Left hindlimb (tissue), 1 donor: ENCODE measurements around the gene DGKH.
"Not testable (repeated sequence)": the region's sequence is repeated elsewhere in the genome, so short reads cannot be mapped to it uniquely, and the experiment has no call there.

Experiments used
- DNase-seq: peaks from one replicate; pipeline ENCODE4 v3.0.0-alpha.2; 2018

The DGKH gene

DNA sequence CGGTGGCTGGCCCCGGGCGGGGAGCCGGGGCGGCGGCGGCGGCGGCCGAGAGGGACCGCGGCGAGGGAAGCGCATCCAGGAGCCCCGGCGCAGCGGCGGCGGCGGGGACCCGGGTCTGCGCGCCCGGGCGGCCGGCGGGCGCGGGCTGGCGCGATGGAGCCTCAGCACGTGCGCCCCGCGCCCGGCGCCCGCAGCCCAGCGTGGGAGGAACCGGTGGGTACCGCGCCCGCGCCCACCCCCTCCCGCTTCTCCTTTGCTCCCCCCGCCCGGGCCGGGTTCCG lies 7.8 kb upstream of the DGKH start:
- peak; percentile 56 for DNase-seq

DNA sequence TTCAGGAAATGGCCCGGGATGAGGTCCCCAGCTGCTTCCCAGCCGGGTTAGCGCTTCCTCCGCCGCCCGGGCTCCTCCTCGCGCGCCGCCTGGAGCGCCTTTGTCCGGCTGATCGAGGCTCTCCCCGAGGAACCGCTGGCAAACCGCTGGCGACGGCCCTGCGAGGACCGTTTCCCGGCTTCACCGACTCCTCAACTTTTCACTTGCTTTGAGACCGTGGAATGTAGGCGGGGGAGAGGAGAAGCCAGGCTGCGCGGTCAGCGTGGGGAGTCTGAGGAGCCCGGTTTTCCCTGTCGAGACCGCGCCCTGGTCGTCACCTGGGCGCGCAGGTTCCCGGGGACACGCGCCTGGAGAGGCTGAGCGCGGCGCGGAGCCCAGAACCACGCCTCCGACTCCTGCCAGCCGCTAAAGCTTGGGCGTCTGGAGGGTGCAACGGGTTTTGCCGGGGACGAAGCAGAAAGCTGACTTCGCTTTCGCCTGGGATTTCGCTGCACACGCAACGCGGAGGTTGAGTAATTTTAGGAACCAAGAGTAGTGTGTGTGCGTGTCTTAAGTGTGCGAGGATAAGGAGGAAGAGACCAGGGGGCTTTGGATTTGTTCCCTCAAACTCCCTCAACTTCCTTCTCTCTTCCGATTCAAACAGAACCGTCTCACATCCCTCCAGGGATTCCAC lies 7.3 kb upstream of the DGKH start:
- peak; percentile 39 for DNase-seq

DNA sequence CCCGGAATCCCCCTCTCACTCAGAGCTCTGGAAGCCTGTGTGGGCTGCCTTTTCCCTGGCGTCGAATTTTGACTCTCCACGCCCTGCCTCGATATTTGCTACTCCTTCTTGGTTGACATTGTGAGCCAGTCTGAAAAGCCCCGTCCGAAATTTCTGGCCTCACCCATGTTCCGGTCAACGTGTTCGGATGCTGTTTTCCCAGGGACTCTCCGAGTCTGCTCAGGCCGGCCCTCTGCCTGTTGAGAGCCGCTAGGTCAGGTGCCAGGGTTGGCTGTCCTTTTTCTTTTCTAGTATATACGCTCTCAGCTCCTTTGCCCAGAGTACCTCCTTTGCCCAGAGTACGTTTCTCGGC lies 6.8 kb upstream of the DGKH start:
- peak; percentile 53 for DNase-seq

DNA sequence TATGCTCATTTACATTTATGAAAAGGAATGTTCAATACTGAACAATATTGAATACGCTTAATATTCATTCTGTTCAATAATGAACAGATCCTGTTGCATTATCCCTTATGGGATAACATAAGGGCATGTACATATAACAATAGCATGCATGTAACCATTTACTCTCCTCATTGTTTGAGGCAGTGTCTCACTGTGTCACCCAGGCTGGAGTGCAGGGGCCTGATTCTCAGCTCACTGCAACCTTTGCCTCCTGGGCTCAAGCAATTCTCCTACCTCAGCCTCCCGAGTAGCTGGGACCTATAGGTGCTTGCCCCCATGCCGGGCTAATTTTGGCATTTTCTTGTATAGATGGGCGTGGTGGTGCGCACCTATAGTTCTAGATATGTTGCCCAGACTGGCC lies 4.8 kb upstream of the DGKH start:
- DNase-seq, result no peak

DNA sequence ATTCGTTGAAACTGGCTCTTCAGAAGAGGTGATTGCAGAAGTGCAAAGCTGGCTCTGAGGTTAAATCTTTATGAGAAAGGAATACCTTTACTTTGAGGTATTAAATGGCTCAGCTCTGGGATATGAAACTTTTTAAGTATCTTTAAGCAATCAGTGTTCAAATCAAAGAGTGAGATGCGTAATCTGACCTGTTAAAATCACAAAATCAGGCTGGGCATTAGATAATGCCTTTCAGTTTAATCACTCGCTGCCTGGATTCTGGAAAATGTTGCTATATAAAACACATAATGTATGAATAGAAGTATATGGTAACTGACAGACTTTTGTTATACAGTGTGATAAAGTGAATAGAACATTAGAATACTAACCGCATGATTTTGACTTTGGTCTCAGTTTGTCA lies 2.0 kb upstream of the DGKH start:
- no peak for DNase-seq

DNA sequence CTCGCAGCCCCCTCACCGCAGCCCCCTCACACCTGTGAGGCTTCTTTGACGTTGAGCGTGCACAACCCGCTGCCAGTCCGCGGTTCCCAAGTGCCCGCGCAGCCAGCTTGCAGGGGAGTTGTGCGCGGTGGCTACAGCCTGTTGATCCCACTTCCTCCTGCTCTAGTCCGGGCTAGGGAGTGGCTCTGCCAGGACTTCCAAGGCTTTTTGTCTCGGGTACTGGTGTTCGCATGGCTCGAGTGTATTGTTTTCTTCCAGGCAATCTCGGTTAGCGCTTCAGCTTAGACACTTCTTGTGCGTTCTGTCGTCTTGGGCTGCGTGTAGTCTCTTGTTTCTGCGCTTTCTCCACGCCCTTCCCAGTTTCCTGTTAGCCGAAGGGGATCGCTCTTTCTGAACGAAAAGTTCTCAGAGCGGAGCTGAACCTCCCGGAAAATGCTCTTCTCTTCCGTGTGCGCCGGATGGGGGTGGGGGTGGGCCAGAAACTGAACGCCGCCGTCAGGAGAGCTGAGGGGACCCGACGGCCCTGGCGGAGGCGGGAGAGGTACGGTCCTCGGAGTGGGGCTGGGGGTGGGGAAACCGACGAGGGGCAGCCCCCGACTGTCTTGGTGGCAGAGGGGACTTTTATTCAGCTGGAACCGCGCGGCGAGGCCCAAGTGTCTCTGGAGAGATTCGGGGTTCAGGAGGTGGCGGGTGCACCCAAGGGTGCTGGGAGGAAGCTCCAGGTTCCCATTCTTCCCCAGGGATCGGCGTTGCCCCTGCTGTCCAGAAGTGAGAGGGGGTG lies 697 bp upstream of the DGKH start:
- DNase-seq, result peak; percentile 66

DNA sequence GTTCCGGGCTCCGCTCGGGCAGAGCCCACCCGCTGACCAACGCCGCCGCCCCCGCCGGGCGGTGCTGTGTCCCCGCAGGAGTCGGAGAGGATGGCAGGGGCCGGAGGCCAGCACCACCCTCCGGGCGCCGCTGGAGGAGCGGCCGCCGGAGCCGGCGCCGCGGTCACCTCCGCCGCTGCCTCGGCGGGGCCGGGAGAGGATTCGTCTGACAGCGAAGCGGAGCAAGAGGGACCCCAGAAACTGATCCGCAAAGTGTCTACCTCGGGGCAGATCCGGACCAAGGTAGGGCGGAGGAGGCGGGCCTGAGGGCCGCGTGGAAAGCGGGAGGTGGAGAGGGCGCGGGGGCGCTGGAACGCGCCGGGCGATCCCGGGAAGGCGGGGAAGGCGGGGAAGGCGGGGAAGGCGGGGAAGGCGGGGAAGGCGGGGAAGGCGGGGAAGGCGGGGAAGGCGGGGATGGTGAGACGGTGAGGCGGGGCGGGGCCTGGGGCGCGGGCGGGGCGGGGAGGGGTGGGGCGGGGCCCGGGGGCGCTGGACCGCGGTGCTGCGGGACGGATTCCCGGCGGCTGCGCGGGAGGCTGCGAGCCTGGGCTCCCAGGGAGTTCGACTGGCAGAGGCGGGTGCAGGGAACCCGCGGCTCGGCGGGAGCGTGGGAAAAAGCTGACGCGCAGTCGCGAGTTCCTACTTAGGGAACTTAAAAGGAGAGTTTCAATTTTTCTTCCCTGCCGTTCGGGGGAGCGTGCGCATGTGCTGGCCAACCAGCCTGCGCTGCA lies 421 bp downstream of the DGKH start:
- DNase-seq, result peak; percentile 86

DNA sequence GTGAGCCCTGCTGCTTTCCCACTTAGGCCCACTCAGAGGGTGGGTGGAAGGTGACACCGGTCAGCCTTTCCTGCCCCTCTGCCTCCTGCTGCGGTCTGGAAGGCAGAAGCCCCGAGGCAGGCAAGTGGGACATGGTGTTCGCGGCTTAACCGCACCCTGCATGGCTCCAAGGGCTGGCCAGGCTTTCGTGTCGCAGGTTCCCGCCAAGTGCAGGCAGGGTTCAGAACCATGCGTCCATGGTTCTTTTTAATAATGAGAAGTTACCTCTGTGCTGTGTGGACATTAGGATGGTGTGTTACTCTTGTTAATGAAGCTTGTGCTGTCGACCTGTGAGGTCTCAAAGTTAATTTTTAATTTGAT lies 986 bp downstream of the DGKH start:
- no peak for DNase-seq

DNA sequence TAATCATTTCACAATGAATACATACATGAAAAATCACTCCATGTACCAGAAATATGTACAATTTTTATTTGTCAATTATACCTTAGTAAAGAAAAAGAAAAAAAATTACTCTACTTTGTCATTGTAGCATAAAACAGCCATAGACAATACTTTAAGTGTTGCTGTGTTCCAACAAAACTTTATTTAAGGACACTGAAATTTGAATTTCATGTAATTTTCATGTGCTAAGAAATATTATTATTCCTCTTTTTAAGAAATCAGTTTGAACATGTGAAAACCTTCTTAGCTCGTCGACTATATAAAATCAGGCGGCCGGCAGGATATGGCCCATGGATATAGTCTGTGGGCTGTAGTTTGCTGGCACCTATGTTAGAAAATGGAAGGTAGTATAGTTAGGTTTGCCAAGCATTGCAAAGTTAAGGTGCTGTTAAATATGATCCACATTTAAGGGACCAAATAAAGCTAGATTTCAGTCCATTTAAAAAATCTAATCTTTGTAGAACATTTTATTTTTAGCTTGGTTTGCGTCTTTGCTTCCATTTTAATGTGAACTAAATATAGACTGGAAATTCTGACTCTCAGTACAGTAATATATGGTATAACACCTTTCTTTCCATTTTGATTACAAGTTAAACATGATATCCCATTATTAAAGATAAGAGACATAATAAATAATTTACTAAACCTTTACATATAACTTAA lies 6.5 kb downstream of the DGKH start:
- DNase-seq, result no peak

DNA sequence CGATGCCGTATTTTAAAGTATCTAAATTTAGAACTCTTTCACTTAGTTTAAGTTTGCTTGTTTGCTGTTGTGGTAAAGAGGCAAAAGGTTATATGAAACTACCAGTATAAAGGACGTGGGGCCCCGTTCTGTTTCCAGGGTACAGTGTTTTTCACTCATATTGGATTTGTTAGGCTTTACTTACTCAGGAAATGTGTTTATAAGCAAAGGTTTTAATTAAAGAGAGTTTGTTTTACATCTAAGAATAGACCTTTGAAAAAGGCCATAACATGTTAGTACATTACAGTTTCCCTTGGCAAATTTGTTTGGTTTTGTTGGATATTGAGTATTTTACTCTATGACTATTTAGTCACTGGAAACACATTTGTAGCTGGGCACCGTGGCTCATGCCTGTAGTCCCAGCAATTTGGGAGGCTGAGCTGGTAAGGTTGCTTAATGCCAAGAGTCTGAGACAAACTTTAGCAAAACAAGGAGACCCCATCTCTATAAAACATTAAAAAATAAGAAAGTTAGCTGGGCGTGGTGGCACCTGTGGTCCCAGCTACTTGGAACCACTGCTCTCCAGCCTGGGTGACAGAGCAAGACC lies 7.1 kb downstream of the DGKH start:
- DNase-seq, result no peak

DNA sequence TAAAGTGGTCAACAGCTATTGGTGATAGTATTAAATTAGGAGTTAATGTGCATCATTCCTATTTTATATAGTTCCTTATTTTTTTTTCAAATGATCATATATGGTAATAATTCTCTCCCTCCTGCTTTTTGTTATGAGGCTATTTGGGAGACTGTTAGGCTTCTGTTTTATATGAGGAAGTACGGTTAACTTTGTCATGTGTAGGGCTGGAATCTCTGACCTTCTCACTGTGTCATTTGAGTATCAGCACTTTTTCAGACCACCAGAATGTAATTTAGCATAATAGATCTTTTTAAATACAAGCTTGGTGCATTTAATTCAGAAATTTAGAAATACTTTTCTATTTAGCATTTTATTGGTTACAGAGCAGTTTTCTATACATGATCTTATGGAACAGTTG lies 7.7 kb downstream of the DGKH start:
- no peak for DNase-seq

DNA sequence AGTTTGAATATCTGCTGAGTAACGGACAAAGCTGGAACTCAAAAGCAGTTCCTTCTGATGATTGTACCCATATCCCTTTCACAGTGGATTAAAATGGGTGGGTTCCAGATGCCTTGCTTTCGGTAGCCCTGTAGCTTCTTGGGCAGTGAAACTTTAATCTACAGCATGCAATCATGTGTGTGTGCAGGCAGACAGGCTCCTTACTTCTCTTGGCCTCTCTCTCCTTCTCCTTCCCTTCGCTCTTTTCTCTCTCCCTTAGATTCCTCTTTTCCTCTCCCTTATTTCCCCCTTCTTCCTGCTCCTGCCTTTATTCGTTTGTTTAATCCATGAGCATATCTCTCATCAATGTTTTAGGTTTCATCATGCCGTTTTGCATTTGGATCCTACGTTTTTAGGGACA lies 8.1 kb downstream of the DGKH start:
- DNase-seq, result no peak

DNA sequence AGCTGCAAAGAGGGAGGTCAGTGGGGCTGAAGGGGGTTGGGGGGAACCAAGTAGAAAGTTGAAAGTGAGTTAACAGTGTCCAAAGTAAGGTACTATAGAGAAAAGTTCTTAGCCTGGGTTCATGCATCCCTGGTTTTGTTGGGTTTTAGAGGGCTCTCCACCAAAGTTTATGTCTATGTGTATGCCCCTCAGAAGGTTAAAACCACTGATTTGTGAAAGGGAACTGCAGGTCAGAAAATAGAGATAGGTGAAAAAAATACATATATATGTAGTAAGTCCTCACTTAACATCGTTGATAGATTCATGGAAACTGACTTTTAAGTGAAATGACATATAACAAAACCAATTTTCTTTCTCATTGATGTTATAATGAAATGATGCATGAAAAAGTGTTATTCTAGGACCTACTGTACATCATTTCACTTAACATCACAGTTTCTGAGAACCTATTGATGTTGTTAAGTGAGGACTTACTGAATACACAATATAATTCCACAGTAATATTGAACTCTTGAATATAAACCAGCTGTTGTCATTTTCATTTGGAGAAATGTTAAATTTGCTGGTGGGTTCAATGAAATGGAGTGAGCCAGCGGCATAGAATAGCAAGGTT lies 9.6 kb downstream of the DGKH start:
- no peak for DNase-seq

DNA sequence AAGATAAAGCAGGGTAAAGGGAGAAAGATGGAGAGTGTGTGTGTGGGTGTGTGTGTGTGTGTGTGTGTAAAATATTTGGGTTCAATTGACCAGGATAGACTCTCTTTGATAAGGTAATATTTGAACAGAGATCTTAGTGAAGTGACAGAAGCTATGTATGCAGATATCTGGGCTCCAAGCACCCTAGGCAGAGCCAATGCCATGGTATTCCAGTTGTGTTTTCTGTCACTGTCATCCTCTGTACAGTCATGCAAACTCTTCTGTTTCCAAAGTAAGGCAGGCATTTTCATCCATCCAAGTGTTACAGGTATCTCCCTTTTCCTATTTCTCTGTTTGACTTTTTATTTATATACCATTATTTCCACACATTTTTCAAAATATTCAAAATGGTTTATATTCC lies 13.5 kb downstream of the DGKH start:
- no peak for DNase-seq

DNA sequence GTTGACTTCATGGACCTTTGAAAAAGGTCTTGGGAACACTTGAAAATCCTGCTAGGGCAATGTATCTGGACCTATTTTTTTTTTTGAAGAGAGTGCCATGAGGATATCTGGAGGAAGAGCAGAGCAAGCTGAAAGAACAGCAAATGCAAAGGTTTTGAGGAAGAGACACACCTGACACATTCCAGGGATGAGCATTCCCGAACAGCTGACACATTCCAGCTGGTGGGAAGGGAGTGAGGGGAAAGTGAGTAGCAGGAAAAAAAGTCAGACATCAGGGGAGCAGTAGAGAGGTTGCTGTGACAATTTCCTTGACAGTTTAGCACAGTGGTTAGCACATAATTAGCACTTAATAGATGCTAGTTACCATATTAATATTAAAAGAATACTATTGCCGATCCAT lies 14.7 kb downstream of the DGKH start:
- DNase-seq, result no peak

DNA sequence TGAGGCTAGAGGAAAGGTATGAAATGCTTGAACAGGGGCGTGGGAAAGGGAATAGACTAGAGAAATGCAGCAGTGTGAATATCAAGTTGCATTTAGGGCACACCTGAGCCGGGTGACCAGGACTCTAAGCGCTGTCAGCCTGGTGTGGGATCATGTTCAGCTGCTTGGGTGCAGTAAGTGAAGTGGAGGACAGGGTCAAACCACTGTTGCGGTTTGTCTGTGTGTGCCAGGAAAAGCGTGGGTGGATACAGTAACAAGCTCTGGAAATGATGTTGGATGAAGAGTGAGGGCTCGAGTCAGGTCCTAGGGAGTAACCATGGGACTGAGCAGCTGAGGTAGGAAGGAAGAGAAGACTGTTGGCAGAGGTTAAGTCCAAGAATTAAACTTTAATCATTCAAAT lies 15.8 kb downstream of the DGKH start:
- no peak for DNase-seq

DNA sequence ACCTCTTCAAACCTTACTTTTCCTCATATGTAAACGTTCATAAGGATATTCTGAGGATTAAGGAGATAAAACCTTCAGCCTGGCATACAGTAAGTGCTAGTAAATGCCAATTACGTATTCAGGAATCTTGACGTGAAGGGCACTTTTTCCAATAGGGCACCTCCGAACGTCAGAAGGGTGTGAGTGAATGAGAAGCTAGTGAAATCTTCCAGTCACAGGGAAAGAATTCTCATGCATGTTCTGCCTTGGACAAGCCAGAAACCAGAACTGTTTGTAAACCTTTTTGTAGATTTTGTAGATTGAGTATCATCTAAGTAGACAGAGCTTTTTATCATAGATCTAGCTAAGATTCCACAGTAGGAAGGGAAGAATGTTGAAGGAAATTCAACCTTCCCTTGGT lies 16.5 kb downstream of the DGKH start:
- no peak for DNase-seq

DNA sequence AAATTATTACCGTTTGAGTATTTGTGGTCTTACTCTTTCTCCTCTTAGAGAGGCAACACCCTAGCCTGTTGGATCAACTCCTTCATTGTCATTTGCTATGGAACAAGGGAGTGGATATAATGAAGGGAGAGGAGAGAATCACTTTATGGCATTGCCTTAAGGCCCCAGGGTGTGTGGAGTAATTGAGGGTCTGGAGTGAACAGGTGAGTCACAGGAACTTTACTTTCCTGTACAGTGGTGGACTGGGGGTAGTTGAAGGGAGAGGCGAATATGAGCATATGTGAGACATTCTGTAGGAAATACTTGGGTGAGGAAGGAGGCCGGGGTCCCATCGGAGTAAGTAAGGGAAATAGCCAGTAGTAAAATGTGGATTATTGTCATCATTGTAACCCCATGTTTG lies 17.0 kb downstream of the DGKH start:
- DNase-seq, result no peak

DNA sequence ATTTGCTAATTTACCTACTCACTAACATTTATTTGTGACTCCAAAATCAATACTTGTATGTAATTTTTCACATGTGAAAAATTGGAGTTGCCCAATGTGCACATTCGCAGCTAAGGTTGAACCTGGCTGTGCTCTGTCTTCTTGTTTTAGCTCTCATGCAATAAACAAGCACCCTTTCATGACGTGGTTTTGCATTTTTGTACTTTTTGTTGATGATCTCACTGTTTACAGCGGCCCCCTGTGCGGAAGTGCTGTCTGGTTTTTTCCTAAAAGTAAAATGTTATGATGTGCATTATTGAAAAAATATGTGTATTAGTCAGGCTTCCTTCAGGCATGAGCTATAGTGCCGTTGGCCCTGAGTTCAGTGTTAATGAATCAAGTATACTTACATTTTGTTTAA lies 18.1 kb downstream of the DGKH start:
- no peak for DNase-seq

DNA sequence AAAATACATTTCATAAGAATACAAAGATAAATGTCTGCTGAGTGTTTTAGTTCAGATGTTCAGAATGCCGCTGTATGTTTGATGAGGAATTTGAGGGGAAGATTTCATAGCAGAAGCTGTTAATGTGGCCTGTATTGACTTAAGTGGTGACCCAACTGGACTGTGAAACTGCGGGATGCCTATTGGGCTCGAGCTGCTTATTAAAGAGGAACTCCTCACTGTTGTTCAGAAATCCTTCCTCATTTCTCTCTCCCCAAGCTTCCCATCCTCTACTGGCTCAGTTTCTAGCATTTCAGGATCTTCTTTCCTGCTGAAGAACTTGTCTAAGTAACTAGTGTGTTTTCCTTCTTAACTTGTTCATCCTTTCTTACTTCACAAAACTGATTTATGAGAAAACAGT lies 20.4 kb downstream of the DGKH start:
- DNase-seq, result no peak

DNA sequence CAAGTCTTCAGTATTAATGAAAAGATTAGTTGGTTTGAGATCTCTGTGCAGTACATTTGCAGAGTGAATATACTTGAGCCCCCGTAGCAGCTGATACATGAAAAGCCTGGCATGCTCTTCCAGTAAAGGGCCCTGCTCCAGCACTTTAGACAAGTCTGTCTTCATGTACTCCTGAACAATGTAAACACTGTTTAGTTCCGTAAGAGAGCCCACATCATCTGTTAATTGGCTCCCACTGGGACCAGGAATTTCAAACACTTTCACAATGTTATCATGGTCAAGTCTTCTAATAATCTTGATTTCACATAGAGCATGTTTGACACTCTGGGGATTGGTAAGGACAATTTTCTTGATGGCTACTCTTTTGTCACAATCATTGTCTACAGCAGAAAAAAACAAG lies 22.2 kb downstream of the DGKH start:
- not testable (repeated sequence) for DNase-seq

DNA sequence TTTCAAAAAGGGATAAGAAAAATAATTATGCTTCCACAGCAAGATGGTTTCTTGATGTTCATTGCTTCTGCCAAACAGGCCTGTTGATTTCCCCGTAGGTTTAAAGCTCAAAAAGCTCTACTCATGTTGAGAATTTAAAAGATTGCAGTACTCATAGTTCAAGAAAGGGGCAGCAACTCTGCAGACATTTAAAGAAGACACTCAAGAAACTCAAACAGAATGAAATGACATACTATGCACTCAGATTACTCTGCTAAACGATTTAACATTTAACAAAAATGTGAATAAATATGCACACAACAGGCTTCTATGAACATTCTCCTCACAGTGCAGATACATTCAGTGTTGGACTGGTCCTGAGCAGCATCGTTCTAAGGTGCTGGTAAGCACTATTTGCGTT lies 22.7 kb downstream of the DGKH start:
- DNase-seq, result not testable (repeated sequence)
